ENCODE data around the gene HECTD1. TPM values are rescaled to one million over a fixed set of nuclear protein-coding genes. Genes with fewer than 3 reads are reported as not detected.

The HECTD1 gene
- total and polyA plus RNA-seq, 9 of the 15 experiments (the other 6 are each of a cell fraction or from before 2014, with no cell fraction given) = 27.9 to 111 (median 78.1) TPM

- TF ChIP-seq FOXO4 (CRISPR knock-in tag; IDR thresholded peaks at IDR 0.05) = no peak
- no peak for TF ChIP-seq ZHX1 (conservative IDR thresholded peaks at IDR 0.05; ENCODE audit: low read length)
- TF ChIP-seq NFIC (IDR thresholded peaks at IDR 0.05) = peak; percentile 71
- TF ChIP-seq NRF1 (conservative IDR thresholded peaks at IDR 0.05 in 1 of 2, IDR thresholded peaks at IDR 0.05 in 1 of 2) = peak in 1 of 2 experiments; percentile 44; a peak in 3 of 4 replicates
- peak; percentile 86 for TF ChIP-seq SMARCC2 (IDR thresholded peaks at IDR 0.05; ENCODE audit: low read depth)
- 0 out of 2 replicates have a peak, but pooled peaks have one; percentile 55 for TF ChIP-seq HLTF (IDR thresholded peaks at IDR 0.05)
- no peak for TF ChIP-seq ATF2 (CRISPR knock-in tag; IDR thresholded peaks at IDR 0.05)
- peak; percentile 96 for TF ChIP-seq ZNF766 (CRISPR knock-in tag; conservative IDR thresholded peaks at IDR 0.05)
- TF ChIP-seq BACH1 (tag; IDR thresholded peaks at IDR 0.05) = peak; percentile 82
- TF ChIP-seq E2F4 (CRISPR knock-in tag; IDR thresholded peaks at IDR 0.05; ENCODE audit: low read depth) = no peak
- TF ChIP-seq OTX1 (CRISPR knock-in tag; IDR thresholded peaks at IDR 0.05) = no peak
- TF ChIP-seq ZNF592 (IDR thresholded peaks at IDR 0.05) = peak; percentile 60; the same call in 1 of the 2 replicates
- TF ChIP-seq SMAD3 (CRISPR knock-in tag; conservative IDR thresholded peaks at IDR 0.05) = no peak
- TF ChIP-seq TEAD4 (IDR thresholded peaks at IDR 0.05; ENCODE audit: low read length) = peak; percentile 90
- no peak for TF ChIP-seq TEAD4 (CRISPR knock-in tag; IDR thresholded peaks at IDR 0.05; ENCODE audit: borderline replicate concordance)
- peak in 1 of 2 experiments; percentile 97; a peak in 3 of 4 replicates for TF ChIP-seq ARNT (IDR thresholded peaks at IDR 0.05)
Observed at GRCh38 chr14:31229638-31230572, 22.3 kb upstream of the HECTD1 start (continued).

All from K562 (cell line).